Measurements from ENCODE around the gene SORCS2. TPM values are rescaled to one million over a fixed set of nuclear protein-coding genes. Genes with fewer than 3 reads are reported as not detected.

SORCS2 gene
- total and polyA plus RNA-seq, 2 of the 8 experiments (the other 6 are each of a cell fraction or from before 2014, with no cell fraction given) = 0.36 to 1.8 TPM

- no peak overlapping the region for H3K18ac ChIP-seq (ENCODE audit: extremely low read depth, low read length)
- H3K4me1 ChIP-seq (replicated peaks in 1 of 4; ENCODE audit: control insufficient read depth in 3 of 4, insufficient read depth in 4 of 4, low read length in 3 of 4) = peaks cover 0 to 6% (median 1%) of the 10 kb centered on the region in 4 experiments; a peak in 4 of 7 replicates
- H4K5ac ChIP-seq (ENCODE audit: insufficient read length, low read depth, low read length) = no peak overlapping the region
- no peak overlapping the region for H3K4me2 ChIP-seq (ENCODE audit: insufficient read depth in 1 of 2, low read depth in 2 of 2, low read length in 2 of 2)
- no peak overlapping the region for H2AK5ac ChIP-seq (ENCODE audit: low read depth, low read length)
- no peak overlapping the region for H2BK5ac ChIP-seq (ENCODE audit: low read depth, low read length)
- H3K27ac ChIP-seq (ENCODE audit: low read depth, low read length) = no peak overlapping the region
- no peak for FAIRE-seq
- no peak overlapping the region for H2AFZ ChIP-seq (ENCODE audit: low read length)
- ChIA-PET POLR2A (ENCODE audit: partially characterized antibody) (no interaction called here), CTCF (ENCODE audit: partially characterized antibody) (interaction anchor here (1.2 to 3.4 kb wide), 16 partner anchors 9 to 399 kb away, joined by 3 to 32 read pairs (median 5); no protein-coding TSS in a partner anchor)
- TF ChIP-seq RNF2 (IDR thresholded peaks at IDR 0.05; ENCODE audit: borderline replicate concordance, low read depth, low read length, missing control alignments, poor library complexity, severe bottlenecking) = no peak
- no peak for TF ChIP-seq TAF1 (IDR thresholded peaks at IDR 0.05; ENCODE audit: low read depth, low read length)
- TF ChIP-seq SP4 (IDR thresholded peaks at IDR 0.05; ENCODE audit: low read length) = no peak
- no peak overlapping the region for H4K91ac ChIP-seq (replicated peaks; ENCODE audit: insufficient read length, low read length)
- H3K9ac ChIP-seq (replicated peaks in 1 of 4; ENCODE audit: extremely low read depth in 1 of 4, low read depth in 3 of 4, low read length in 3 of 4) = no peak overlapping the region; a peak in 1 of 7 replicates
- no peaks in the 10 kb centered on the region for H3K9me3 ChIP-seq (ENCODE audit: insufficient read depth in 2 of 2, low read depth in 1 of 2, low read length in 1 of 2)
- H3K23me2 ChIP-seq (ENCODE audit: low read depth, low read length) = no peaks in the 10 kb centered on the region
- H2BK12ac ChIP-seq (ENCODE audit: low read depth, low read length) = no peak overlapping the region
- H4K20me1 ChIP-seq (replicated peaks in 1 of 2; ENCODE audit: control insufficient read depth in 1 of 2, insufficient read depth in 2 of 2, low read length in 2 of 2) = peaks cover 0 to 2% of the 10 kb centered on the region in 2 experiments
- no peak overlapping the region for H2BK15ac ChIP-seq (ENCODE audit: low read length)
- H3K23ac ChIP-seq (ENCODE audit: insufficient read length) = no peak overlapping the region
- H3K79me1 ChIP-seq (ENCODE audit: low read depth, low read length) = no peaks in the 10 kb centered on the region; the same call in none of the 2 replicates
- no peak for DNase-seq (ENCODE audit: low read depth in 1 of 2, low spot score in 2 of 2)
- H3K36me3 ChIP-seq (ENCODE audit: control insufficient read depth in 2 of 4, insufficient read depth in 4 of 4, low read length in 3 of 4) = peaks cover 0 to 11% (median 4%) of the 10 kb centered on the region in 4 experiments; a peak in 3 of 8 replicates
- no peak overlapping the region for H2BK120ac ChIP-seq (replicated peaks; ENCODE audit: low read depth, low read length)
- no peak overlapping the region for H4K8ac ChIP-seq (ENCODE audit: extremely low read depth, insufficient read depth, low read length)
- H3K4me3 ChIP-seq (ENCODE audit: extremely low read depth in 1 of 4, insufficient read depth in 2 of 4, low read depth in 3 of 4, low read length in 4 of 4) = no peak overlapping the region
- no peaks in the 10 kb centered on the region for H3K27me3 ChIP-seq (replicated peaks in 1 of 4; ENCODE audit: control insufficient read depth in 3 of 4, extremely low read depth in 1 of 4, insufficient read depth in 3 of 4, low read length in 3 of 4)
- no peak overlapping the region for H3K14ac ChIP-seq (ENCODE audit: insufficient read length)
- H3K56ac ChIP-seq (replicated peaks; ENCODE audit: insufficient read length, low read depth, low read length) = no peak overlapping the region
- WGBS, 2 experiments (ENCODE audit: extremely low coverage in 1 of 2, insufficient coverage in 1 of 2, insufficient read length in 1 of 2, insufficient replicate concordance in 2 of 2, low coverage in 1 of 2, low lambda C conversion rate in 2 of 2, missing lambda C conversion rate in 1 of 2) = 96% methylated on average over 6 of the region's 6 CpGs; no CpG with 5 or more reads in 1 of the 2 experiments
- no peak overlapping the region for H2BK20ac ChIP-seq (ENCODE audit: low read length)
- H3K79me2 ChIP-seq (ENCODE audit: control insufficient read depth in 1 of 2, insufficient read depth in 2 of 2, low read length in 2 of 2) = no peaks in the 10 kb centered on the region
- H3K4ac ChIP-seq (replicated peaks; ENCODE audit: insufficient read length, low read depth, low read length) = no peak overlapping the region
Observed at GRCh38 chr4:7771056-7771455, 578.7 kb downstream of the SORCS2 start.
